NCI-H187 (cell line): ENCODE data around the gene TFEB.

Source experiments
- DNase-seq, 2 experiments: peaks; one replicate each; lab custom pipeline; 2025; lab: John Stamatoyannopoulos, UW

The TFEB gene

DNA sequence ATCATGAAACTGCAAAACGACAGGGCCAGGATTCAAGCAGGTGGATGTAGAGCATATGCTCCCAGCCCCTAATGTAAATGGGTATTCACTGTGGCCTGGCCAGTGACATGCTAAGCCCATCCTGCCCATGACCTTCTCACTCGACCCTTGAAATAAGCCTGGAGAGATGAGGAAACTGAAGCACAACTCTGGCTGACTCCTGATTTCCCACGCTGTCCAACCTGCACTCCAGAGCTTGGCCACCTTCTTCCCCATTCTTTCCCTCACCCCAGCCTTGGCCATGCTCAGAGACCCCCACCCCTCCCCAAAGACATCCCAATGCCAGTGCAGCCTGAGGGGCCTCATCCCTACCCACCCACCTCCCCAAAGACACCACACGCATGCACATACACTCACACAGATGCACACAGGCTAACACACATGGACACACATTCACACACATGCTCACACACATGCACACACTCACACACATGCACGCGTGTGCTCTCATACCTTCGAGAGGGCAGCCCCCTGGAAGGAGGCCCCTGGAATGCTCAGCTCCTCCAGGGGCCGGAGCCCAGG lies 12.4 kb downstream of the TFEB start:
- DNase-seq = no peak

DNA sequence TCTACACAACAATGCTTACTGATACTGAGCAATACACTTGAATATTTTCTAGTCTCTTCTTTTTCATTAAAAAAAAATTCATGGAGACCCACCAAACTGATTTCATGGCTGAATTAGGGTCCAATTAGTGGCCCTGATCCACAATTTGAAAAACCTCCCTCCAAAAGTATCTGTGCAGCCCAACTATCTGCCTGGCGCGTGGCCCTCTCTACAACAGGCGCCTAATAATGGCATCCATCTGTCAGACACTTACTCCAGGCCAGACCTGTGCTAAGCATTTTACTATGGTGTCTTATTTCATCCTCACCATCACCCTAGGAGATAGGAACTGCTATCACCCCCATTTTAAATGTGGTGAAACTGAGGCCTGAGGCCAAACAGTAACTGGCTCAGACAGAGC lies 14.0 kb downstream of the TFEB start:
- no peak for DNase-seq

DNA sequence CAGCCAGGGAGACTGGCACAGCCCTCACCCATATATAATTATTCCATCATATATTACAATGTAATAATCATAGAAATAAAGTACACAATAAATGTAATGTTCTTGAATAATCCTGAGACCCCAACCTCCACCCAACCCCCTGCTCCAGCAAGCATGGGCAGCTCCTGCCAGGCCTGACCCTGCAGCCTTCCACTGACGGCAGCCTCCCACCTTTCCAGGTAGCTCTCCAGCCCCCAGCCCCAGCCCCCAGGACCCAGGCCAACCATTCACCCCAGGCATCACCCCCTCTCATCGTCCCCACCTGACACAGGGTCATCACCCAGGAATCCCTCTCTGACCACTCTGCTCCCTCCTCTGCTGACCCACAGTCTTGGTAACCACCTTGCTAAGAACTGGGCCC lies 14.6 kb downstream of the TFEB start:
- no peak for DNase-seq

GRCh38 chr6:41720262-41720620 lies 15.2 kb downstream of the TFEB start:
- no peak for DNase-seq

GRCh38 chr6:41719436-41720261 lies 15.8 kb downstream of the TFEB start:
- no peak for DNase-seq

GRCh38 chr6:41718828-41719227 lies 16.6 kb downstream of the TFEB start:
- DNase-seq = no peak

- DNase-seq = no peak
Observed at GRCh38 chr6:41717392-41717736, 18.0 kb downstream of the TFEB start.

DNA sequence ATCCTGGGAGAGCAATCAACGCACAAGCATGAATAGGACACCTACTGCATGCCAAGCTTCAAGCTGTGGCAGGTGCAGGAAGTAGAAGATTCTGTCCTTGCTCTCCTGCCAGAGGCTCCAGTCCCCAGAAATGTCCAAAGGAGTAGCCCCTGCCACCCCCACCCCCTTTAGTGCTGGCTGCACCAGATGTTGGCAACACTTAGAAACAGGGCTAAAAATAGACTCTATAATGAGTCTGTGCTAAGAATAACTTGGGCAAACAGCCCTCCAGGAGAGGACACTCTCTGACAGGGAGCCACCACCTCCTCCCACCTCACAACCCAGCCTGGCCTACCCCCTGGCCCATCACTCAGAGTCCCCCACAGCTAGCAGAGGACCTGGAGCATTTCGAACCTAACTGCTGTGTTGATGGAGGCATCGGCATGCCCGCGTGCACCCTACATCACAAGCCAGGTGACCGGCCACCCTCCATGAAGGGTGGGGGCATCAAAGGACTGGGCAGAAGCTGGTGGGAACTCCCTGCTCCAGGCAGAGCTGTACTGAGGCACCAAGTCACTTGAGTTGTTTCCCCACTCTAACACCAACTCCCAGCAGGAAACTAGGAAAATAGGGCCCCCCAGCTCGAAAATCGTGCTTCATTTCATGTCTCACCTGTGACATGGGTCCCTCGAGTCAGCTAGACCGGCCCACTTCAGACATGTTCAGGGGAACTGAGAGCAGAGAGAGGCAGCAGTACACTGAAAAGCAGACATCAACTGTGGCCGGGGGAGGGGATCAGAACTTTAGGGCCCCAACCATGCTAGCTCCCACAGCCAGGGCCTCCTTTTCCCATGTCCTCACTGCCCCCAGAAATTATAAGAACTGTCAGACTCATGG lies 18.7 kb downstream of the TFEB start:
- DNase-seq = no peak

DNA sequence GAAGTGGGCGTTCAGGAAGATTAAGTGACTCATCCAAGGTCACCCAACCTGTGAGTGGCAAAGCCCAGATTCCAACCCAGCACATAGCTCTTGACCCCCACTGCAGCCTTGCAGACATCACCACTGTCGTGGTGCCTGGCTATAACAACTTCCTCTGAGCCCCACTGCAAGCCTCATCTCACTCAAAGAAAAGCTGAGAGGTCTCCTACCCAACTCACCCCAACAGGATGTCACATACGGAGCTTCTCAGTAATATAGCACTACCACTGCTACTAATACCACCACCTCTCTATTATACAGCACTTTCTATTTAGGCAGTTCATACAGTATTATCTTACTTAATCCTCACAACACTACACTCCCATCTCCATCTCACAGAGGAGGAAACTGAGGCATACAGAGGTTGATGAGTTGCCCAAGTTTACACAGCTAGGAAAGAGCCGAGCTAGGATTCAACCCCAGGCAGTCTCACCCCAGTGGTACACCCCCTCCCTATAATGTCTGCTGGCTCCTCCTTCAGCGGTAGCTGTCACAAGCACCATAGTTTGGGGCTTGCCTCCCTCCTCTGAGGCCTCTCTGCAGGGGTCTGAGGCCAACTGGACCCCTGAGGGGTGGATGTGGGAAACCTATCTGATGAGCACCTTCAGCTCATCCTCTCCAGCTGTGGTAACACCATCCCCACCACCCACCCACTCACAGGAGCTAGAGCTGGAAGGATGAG lies 19.5 kb downstream of the TFEB start:
- DNase-seq = no peak

DNA sequence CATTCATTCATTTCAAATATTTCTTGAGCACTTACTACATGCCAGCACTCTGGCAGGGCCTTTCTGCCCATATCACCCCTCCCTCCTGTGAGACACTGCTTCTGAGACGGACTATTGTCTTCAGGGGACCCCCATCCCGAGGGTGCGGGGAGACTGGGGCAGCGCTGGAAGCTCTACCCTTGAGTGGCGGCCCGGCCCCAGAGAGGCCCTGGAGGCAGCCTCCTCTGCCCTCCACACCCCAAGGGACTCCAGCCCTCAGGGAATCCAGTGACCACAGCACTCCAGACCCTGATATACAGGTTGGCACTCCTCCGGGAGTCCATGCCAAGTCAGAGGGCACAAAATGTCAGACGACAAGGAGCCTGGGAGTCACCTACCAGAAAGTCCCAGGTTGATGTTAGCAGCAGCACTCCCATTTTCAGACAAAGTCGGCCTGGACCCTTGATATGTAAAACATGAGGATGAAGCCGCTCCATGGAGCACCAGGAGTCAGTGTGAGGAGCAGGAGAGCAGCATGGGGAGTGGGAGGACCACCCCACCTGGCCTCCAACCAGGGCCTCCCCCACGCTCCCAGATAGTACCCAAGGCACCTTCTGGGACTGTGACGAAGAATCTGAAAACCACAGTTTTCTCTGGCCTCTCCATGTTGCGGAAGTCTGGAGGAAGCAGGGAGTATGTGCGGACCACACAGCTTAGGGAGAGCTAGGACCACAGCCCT lies 20.7 kb downstream of the TFEB start:
- no peak for DNase-seq

GRCh38 chr6:41713650-41714291 lies 21.6 kb downstream of the TFEB start:
- no peak for DNase-seq

DNA sequence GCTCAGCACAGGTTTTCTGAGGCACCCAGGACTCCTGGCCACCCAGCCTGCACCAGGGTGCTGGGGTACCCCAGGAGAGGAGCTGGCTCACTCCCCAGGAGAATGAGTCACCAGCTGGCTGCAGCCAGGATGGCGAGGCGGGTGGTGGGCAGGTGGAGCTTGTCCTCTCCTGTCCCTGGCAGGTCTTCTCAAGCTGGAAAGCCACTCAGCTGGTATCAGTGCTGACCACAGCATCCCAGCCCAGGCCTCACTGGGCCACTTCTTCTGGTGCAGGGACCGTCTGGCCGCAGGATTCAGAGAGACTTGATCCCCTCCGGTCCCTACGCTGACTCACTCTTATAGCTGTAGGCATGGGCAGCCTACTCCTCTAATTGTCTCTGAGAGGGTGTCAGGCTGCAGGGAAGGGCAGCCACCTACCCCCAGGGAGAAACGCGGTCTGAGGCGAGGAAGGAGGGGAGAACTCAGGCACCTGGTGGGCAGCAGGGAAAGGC lies 22.2 kb downstream of the TFEB start:
- no peak for DNase-seq

GRCh38 chr6:41712651-41713103 lies 22.7 kb downstream of the TFEB start:
- DNase-seq = no peak

DNA sequence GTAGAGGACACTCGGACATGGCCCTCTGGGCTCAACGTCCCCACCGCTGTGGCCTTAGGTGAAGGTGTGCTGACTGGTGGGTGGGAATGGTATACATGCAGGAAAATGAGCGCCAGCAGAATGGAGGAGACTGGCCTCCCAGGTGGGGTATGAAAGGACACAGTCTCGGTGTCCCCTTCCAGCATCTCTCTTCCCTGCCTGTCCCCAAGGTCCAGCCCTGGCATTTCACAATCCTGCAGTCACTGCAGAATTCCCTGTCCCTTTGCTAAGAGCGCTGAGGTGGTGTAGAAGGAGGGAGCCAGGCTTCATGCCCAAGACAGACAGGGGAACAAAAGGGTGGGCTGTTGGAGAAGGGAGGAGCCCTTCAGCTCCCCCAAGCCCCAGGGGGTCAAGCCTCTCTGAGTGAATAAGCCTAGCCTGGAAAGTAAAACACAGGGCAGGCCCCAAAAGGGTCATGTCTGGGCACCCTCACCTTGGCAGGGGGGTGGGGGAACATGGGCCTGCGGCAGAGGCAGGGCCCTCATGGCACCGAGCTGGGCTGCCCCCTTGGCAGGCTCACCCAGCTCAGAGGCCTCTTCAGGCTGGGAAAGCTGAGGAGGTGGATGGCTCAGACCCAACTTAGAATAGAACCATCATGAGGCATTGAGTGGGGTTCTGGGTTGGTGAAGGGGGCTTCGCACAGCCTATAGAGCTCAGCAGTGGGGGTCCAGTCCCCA lies 23.9 kb downstream of the TFEB start:
- no peak for DNase-seq

- no peak for DNase-seq
Observed at GRCh38 chr6:41709375-41709774, 26.0 kb downstream of the TFEB start.

DNA sequence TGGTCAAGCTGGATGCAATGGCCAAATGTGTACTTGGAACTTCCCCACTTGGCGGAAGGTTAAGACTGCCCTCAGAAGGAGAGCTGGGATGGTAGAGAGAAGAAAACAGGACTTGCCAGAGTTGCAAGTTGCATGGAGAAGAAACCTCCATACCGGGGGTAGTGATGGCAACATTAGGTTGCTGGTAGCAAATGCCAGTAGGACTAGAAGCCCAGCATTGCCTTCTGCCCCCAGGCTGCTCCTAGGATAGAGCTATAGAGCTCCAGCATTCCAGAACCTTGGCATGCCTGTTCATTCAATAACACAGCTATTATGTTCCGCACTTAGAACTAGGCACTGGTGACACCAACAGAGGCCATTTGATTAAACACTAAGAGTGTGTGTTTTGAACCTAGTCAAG lies 26.6 kb downstream of the TFEB start:
- DNase-seq = no peak

- DNase-seq = no peak
Observed at GRCh38 chr6:41707565-41708200, 27.7 kb downstream of the TFEB start.

DNA sequence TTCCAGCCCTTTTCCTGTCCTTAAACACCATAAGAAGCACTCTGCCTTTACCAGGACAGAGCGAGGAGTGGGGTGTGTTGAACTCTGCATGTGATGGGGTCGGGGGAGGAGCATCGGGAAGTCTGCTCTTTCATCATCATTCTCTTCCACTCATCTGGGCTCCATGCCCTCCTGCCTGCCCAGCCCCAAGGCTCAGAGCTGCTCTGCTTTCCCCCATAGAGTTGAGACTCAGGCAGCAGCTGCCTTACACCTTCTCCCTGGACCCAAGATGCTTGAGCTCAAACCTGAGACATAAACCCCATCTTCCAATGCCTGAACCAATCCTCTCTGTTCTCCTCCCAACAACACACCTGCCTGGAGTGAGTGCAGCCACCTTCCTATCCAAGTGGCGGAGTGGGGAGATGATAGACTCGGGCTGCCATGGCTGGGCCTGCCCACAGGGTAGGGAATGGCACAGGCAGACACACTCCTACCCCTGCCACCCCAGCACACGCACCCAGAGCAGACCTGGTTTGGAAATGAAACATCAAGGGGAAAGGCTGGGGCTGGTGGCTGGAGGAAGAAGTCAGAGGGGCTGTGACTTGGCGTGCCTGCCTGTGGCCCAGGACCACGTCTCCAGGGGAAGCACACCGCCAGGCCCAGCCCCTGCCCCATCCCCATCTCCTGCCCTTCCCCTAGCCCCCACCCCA lies 28.4 kb downstream of the TFEB start:
- DNase-seq = no peak
